Peyer's patch (tissue), 4 donors: ENCODE measurements around the gene CXCL14. TPM values are rescaled to one million over a fixed set of nuclear protein-coding genes. Genes with fewer than 3 reads are reported as not detected.

Experiments
- DNase-seq, 3 donors: peaks; one replicate each; pipeline ENCODE4 v3.0.0-alpha.2; 2017 to 2019
- H3K27ac ChIP-seq, 4 donors: fragments of 200-600 bp; sonication (generic); one replicate each; pipeline ENCODE4 v1.5.1; 2016 to 2019
- H3K27me3 ChIP-seq, 2 donors: fragments of 200-600 bp; sonication (generic); one replicate each; pipeline ENCODE4 v1.5.1; 2019
- H3K36me3 ChIP-seq, 3 donors: fragments of 200-600 bp; sonication (generic); one replicate each; pipeline ENCODE4 v1.5.1; 2016 to 2019
- H3K4me1 ChIP-seq, 4 donors: fragments of 200-600 bp; sonication (generic); one replicate each; pipeline ENCODE4 v1.5.1; 2016 to 2019
- H3K4me3 ChIP-seq, 4 donors: fragments of 200-600 bp; sonication (generic); 1 replicate in 3 of 4; 2 replicates in 1 of 4; pipeline ENCODE4 v1.5.1; 2016 to 2019; ENCODE audit warnings: mild to moderate bottlenecking in 1 of 4
- H3K9me3 ChIP-seq, 4 donors: fragments of 200-600 bp; sonication (generic); one replicate each; pipeline ENCODE4 v1.5.1; 2016 to 2019; ENCODE audit warnings: mild to moderate bottlenecking in 1 of 4
- CTCF ChIP-seq, 6 experiments: fragments of 450-650 bp in 4 of 6; fragments of 200-600 bp in 2 of 6; sonication (generic) in 1 of 6; IDR thresholded peaks; one replicate each; pipeline ENCODE4 v1.5.1; 2017 to 2019; ENCODE audit warnings: antibody characterized with exemption in 6 of 6, mild to moderate bottlenecking in 3 of 6, moderate library complexity in 1 of 6
- POLR2A ChIP-seq, 2 donors: fragments of 450-650 bp; IDR thresholded peaks; one replicate each; pipeline ENCODE4 v1.5.1; 2017; ENCODE audit warnings: antibody characterized with exemption in 2 of 2, mild to moderate bottlenecking in 2 of 2, moderate library complexity in 2 of 2
- total RNA-seq, 4 donors: library from RNA; depleted of rRNA; stranded (reverse); fragments of >200 nt; gene quantifications; one replicate each; pipeline ENCODE4 v1.1.0, GENCODE V29; 2016

Gene CXCL14
- total RNA-seq, 4 donors from 2014 or later = 17.3 to 122 (median 23.4) TPM

GRCh38 chr5:135608361-135608760 lies 29.6 kb upstream of the CXCL14 start:
- Histone ChIP-seq H3K4me1 (no peaks in the 10 kb centered on the region), H3K36me3 (no peaks in the 10 kb centered on the region), H3K27ac (no peak overlapping the region), H3K9me3 (no peaks in the 10 kb centered on the region), H3K4me3 (no peak overlapping the region), H3K27me3 (no peaks in the 10 kb centered on the region)
- DNase-seq = no peak
- TF ChIP-seq POLR2A (IDR thresholded peaks at IDR 0.05) (no peak), CTCF (IDR thresholded peaks at IDR 0.05) (no peak)

- no peak overlapping the region for H3K27ac ChIP-seq
- no peaks in the 10 kb centered on the region for H3K9me3 ChIP-seq
- no peaks in the 10 kb centered on the region for H3K27me3 ChIP-seq
- no peak for TF ChIP-seq CTCF (IDR thresholded peaks at IDR 0.05)
- no peak for TF ChIP-seq POLR2A (IDR thresholded peaks at IDR 0.05)
- H3K36me3 ChIP-seq = no peaks in the 10 kb centered on the region
- no peak overlapping the region for H3K4me3 ChIP-seq
- no peaks in the 10 kb centered on the region for H3K4me1 ChIP-seq
- no peak for DNase-seq
Observed at GRCh38 chr5:135606431-135606830, 27.6 kb upstream of the CXCL14 start.

GRCh38 chr5:135605221-135605620 lies 26.4 kb upstream of the CXCL14 start:
- H3K4me3 ChIP-seq = no peak overlapping the region
- TF ChIP-seq POLR2A (IDR thresholded peaks at IDR 0.05) (no peak), CTCF (IDR thresholded peaks at IDR 0.05) (no peak)
- H3K27ac ChIP-seq = no peak overlapping the region
- no peaks in the 10 kb centered on the region for H3K4me1 ChIP-seq
- no peaks in the 10 kb centered on the region for H3K36me3 ChIP-seq
- DNase-seq = no peak
- no peaks in the 10 kb centered on the region for H3K27me3 ChIP-seq
- no peaks in the 10 kb centered on the region for H3K9me3 ChIP-seq

GRCh38 chr5:135604056-135604455 lies 25.3 kb upstream of the CXCL14 start:
- Histone ChIP-seq H3K27me3 (no peaks in the 10 kb centered on the region), H3K9me3 (no peaks in the 10 kb centered on the region), H3K36me3 (no peaks in the 10 kb centered on the region), H3K4me3 (no peak overlapping the region), H3K4me1 (no peaks in the 10 kb centered on the region), H3K27ac (no peak overlapping the region)
- TF ChIP-seq CTCF (IDR thresholded peaks at IDR 0.05) (no peak), POLR2A (IDR thresholded peaks at IDR 0.05) (no peak)
- DNase-seq = no peak

- no peak overlapping the region for H3K27ac ChIP-seq
- H3K9me3 ChIP-seq = no peaks in the 10 kb centered on the region
- H3K36me3 ChIP-seq = no peaks in the 10 kb centered on the region
- no peak overlapping the region for H3K4me3 ChIP-seq
- DNase-seq = no peak
- no peaks in the 10 kb centered on the region for H3K4me1 ChIP-seq
- TF ChIP-seq POLR2A (IDR thresholded peaks at IDR 0.05) (no peak), CTCF (IDR thresholded peaks at IDR 0.05) (no peak)
- H3K27me3 ChIP-seq = no peaks in the 10 kb centered on the region
Observed at GRCh38 chr5:135602882-135603721, 24.3 kb upstream of the CXCL14 start.
